Hypothalamus (tissue), 51 donors: ENCODE measurements around the gene RAD9A.

Source experiments
- DNase-seq, 51 donors: peaks; one replicate each; lab custom pipeline; 2025; lab: John Stamatoyannopoulos, UW

Gene RAD9A

DNA sequence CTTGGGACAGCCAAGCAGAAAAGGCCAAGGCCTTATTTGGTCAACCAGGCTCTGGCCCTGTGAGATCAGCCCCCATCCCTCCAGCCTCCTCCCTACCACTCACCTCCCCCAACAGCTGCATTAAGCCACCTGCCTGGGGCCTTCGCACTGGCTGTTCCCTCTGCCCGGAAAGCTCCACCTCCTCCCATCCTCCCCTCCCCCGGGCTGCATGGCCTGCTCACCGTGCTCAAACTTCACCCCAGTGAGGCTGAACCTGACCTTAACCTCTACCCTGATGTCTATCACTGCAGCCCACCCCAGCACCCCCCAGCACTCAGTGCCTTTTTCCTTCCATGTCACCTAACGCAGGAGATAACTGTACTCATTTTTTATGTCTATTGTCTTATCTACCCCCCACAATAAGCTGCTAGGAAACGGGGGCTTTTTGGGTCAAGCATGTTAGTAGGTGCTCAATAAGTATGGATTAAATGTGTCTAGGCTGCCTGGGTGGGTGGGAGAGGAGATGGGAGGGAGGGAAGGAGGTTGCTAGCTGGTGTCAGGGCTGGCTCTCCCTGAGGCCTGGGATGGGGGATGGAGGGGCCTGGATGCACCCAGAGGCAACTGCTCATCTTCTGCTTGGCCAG is 44.8 kb downstream of the RAD9A start:
- DNase-seq: no peak

DNA sequence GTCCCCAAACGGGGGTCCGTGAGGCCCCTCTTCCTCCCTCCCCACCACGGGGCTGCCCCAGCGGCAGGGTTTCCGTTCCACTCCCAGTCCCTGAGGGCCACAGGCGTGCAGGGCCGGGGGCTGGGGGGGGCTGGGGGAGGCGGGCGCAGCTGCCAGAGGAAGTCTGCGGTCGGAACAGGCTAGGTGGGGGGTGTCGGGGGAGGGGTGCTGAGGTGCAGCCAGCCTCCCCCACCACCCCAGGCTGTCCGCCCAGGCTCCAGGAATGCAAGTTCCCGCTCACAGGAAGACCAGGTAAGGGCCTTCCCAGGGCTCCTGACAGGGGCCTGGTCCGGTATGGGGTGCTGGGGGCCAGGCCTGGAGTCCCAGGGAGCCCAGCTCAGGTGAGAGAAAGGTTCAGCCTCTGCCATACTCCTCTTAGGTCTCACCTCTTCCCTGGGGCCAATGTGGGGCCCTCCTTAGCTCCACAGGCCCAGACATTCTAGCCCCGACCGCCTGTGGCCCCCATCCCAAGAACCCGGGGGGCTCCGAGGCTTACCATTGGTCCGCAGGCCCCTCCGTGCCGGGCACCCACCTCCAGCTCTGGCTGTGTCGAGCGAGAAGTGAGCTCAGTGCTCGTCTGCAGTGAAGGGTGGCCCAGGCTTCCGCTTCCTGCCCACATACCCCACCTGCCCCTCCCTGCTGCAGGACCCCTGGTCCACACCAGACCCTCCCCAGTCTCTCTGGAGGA is 45.5 kb downstream of the RAD9A start, which contains the start of gene PTPRCAP:
Gene PTPRCAP, minus strand, starts transcription at position 601 of the 727 bp plus-strand sequence. Its CDS starts 63 bp downstream, at position 538.
- DNase-seq: no peak

DNA sequence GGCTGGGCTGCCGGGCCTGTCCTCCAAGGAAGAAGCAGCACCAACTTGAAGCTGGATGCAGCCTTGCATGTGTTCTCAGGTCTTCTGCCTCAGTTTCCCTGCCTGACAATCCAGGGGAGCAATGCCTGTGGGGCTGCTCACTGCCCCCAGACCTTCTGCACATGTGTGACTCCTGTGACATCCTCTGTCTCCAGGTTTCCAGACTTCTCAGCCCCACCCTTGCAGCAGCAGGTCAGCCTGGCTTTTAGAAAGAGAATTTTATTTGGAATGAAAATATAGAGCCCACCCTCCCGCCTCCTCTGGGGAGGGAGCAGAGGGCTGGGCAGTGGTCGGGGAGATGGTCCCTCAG is 46.0 kb downstream of the RAD9A start:
- no peak for DNase-seq

DNA sequence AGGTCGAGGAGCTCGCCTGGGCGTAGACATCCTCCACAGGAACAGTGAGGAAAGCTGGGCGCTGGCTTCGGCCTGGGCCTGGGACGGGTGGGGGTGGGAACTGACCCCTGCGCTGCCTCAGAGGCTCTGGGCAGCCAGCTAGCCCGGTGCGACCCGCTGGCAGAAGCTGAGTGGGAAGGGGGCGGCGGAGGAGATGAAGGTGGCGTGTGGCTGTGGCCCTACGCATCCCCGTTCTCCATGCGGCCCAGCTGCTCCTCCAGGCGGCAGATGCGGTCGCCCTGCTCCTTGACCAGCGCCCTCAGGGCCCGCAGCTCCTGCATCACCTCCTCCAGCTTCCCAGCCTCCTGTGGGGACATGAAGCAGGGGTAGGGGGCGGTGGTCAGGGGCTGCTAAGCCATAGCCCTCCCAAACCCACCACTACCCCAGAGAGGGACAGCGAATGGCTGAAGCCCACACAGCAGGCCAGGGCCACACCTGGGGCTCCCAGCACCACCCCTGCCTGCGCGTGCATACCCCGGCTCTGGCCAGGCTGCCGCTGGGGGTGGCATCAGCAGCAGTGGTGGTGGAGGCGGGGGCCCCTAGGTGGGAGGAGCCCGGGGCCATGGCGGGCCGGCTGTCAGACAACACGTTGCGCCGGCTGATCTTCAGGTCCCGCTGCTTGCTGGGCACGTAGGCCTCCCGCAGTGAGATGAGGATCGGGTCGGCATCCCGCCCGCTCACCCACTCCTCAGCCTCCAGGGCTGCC is 46.5 kb downstream of the RAD9A start:
- no peak for DNase-seq

DNA sequence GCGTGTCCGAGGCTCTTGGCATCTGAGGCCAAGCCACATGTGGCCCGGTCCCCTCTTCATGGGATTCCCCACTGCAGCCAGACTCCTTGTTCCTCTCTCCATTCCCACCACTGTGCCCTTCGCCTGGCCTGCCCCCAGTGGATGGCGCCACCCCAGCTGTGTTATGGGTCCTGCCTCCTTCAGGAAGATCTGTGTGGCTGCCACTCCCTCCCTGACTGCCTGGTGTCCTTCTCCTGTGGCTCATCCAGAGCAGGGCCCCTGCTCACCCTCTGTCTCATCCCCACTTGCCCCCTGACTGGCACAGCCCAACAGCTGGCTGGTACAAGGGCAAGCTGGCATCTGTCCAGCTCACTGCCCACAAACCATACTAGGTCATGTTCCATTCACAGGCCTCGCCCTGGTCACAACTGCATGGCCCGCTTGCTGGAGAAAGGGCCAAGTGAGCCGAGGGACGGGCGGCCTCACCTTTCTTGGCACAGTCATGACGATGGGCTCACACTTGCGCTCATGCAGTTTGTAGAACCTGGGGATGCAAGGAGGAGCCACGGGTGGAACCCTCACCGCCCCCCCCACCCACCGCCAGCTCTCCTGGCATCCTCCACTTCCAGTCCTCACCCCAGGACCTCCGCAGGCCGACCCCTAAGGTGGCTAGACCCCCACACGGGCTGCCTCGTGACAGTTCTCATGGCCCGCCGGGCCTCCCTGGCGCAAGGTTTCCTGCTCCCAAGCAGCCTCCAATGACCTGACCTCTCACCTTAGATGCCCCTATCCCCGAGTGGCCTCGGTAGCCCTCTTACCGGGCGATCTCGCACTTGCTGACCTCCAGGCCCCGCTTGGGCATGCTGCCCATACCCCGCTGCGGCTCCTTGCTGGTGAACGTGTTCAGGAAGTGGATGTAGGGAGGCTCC is 47.8 kb downstream of the RAD9A start:
- DNase-seq: peak in 5 of 51 donors; percentile 21 to 52 (median 45)

DNA sequence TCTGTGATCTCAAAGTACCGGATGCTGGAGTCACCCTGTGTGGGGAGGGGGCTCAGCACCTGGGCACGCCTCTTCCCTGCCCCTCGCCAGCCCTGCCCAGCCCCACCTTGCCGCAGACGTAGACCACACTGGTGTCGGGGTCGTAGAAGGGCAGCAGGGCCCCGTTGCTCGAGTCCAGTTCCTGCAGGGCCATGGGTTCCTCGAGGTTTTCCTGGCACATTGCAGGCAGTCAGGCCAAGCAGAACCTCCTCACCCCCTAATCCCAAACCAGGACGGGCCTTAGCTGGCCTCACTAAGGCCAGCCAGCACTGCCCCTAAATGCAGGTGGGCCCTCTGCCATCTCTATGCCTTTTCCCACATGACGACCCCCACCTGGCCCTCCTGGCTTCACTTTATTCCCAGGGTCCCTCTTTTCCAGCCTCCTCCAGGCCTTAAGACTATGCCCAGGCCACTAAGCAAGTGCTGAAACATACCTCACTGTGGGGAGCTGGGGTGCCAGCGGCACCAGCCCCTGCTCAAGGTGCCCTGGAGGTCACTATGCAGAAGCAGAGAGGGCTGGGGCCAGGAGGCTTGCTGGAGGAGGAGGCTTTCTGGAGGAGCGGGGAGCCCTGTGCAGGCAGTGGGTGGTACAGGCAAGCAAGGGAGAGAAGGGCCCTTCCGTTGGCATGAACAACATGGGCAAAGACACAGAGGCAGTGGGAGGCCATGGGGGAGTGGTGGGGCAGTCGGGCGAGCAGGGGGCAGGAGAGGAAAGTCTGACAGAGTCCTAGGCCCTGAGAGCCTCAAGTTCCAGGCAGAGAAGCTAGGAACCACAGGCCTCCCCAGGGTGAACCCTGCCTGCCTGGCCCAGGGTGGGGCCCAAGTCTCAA is 48.7 kb downstream of the RAD9A start:
- no peak for DNase-seq

DNA sequence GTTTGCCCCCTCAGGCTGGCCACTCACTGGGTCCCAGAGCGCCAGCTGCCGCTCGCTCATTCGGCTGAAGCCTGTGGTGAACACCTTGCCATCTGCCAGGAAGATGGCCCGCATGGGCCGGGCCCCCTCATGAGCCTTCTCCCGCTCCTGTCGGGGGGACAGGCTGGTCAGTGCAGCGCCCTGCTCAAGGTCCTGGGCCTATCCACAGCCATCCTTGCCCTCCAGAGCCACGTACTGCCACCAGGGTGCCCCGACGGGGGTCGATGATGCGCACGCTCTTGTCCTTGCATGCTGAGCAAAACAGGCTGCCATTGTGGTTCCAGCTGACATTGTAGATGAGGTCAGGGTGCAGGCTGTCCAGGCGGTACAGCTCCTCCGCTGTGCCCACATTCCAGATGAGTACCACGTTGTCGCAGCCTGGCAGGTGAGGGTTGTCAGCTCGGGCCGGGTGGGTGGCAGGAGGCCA is 49.3 kb downstream of the RAD9A start:
- DNase-seq: no peak

DNA sequence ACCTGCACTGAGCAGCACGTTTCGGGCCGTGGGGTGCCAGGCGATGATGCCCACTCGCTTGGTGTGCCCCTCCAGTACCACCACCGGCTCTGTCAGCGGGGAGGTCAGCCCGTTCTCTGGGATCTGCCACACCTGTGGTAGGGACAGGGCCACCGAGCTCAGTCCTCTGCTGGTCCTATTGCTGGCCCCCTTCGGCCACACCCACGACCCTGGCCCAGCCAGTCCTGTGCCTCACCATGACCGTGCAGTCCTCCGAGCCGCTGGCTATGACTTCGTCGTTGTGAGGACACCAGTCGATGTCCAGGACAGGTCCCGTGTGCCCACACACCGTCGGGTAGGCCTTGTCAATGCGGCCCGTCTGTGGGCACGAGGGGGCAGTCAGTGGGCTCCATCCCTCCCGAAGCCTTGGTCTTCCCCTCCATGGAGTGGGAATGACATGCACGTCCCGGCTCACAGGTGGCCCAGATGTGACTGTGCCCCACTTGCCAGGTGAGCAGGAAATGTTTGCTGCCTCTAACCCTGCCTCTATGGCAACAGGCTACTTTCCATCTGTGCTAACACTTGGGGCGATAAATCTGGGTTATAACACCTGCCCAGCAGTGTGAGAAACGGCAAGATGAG is 50.1 kb downstream of the RAD9A start:
- no peak for DNase-seq

DNA sequence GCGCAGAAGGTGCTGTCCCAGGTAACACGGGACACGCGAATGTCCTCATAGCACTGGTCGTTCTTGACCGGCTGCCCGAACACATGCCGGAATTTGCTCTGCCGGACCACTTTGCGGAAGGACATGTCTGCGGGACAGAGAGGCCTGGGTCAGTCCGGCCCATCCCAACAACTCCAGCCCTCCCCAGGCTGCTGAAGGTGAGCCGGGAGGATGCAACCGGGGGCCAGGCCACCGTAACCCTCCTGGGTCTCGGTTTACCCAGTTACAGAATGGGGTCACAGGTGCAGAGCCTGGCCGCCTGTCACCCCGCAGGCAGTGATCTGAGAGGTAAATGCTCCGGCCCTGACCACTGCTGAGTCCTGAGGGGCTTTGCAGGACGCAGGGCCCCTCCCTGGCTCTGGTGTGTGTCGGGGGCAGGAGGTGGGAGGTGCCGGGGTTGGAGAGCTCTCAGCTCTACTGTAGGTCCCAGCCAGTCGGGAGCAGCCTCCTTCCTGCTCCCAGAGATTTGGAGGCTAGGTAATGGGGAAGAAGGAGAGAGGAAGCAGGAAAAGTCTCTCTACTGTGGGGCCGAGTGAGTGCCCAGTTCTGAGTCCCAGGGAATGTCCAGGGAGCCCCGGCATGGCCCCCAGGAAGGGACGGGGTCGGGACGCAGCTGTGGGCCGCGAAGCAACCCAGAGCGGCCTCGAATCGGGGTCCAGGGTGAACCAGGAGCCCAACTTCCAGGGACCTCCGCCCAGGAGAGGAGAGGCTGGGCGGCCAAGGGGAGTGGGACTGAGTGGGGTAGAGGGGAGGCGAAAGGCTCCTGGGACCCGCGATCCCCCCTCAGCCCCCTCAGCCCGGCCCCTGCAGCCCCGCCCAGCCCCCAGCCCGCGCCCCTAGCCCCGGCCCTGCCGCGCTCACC is 51.0 kb downstream of the RAD9A start:
- no peak for DNase-seq

DNA sequence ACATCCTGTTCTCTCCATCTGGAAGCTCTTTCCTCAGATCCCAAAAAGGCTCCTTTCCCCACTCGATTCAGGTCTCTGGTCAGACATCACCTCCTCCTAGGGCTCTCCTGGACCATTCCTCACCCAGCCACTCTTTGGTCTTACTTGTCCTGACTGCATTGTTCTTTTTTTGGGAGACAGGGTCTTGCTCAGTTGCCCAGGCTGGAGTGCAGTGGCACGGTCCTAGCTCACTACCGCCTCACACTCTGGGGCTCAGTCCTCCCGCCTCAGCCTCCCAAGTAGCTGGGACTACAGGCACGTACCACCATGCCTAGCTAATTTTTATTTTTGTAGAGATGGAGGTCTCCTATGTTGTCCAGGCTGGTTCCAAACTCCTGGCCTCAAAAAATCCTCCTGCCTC is 53.7 kb downstream of the RAD9A start:
- DNase-seq: no peak
